Tibial nerve (tissue), 4 donors: ENCODE results near the gene SF1. TPM values are rescaled to one million over a fixed set of nuclear protein-coding genes. Genes with fewer than 3 reads are reported as not detected.
A peak's percentile ranks its signal among the peaks of the same experiment; 100 is the strongest.

Experiments used
- DNase-seq, 2 donors: peaks; one replicate each; pipeline ENCODE4 v3.0.0-alpha.2; 2019; ENCODE audit warnings: low spot score in 2 of 2
- H3K27ac ChIP-seq, 4 donors: fragments of 200-600 bp; sonication (generic) in 3 of 4; one replicate each; pipeline ENCODE4 v1.5.1; 2017 to 2019; ENCODE audit warnings: mild to moderate bottlenecking in 1 of 4
- H3K27me3 ChIP-seq, 2 donors: fragments of 200-600 bp; sonication (generic) in 1 of 2; one replicate each; pipeline versions ENCODE4 v1.5.1 to v1.6.0; 2017 to 2019
- H3K36me3 ChIP-seq, 3 donors: fragments of 200-600 bp; sonication (generic); one replicate each; pipeline ENCODE4 v1.5.1; 2018 to 2019
- H3K4me1 ChIP-seq, 4 donors: fragments of 200-600 bp; sonication (generic) in 3 of 4; one replicate each; pipeline ENCODE4 v1.5.1; 2017 to 2019
- H3K4me3 ChIP-seq, 4 donors: fragments of 200-600 bp; sonication (generic) in 3 of 4; one replicate each; pipeline ENCODE4 v1.5.1; 2017 to 2019; ENCODE audit warnings: mild to moderate bottlenecking in 1 of 4, moderate library complexity in 1 of 4
- H3K9me3 ChIP-seq, 4 donors: fragments of 200-600 bp; sonication (generic) in 3 of 4; one replicate each; pipeline ENCODE4 v1.5.1; 2017 to 2019
- EP300 ChIP-seq, 2 donors: sonication (generic); formaldehyde crosslinking; IDR thresholded peaks; one replicate each; pipeline ENCODE4 v1.6.1; 2017; ENCODE audit warnings: antibody characterized with exemption in 2 of 2, mild to moderate bottlenecking in 1 of 2
- POLR2A ChIP-seq, 2 donors: fragments of 450-650 bp; IDR thresholded peaks; one replicate each; pipeline ENCODE4 v1.6.1; 2017; ENCODE audit warnings: antibody characterized with exemption in 2 of 2, mild to moderate bottlenecking in 2 of 2, moderate library complexity in 2 of 2
- WGBS, 2 donors: methylation state at CpG; one replicate each; pipeline ENCODE4 v1.1.5; 2018; 5-methylcytosine and 5-hydroxymethylcytosine counted together
- total RNA-seq, 4 donors: library from RNA; depleted of rRNA; stranded (reverse); fragments of >200 nt; gene quantifications; one replicate each; pipeline ENCODE4 v1.1.0, GENCODE V29; 2016
- TF ChIP-seq, protein P1 (sequence below), 5 experiments: fragments of 200-600 bp in 3 of 5; fragments of 450-650 bp in 2 of 5; sonication (generic) in 3 of 5; IDR thresholded peaks; one replicate each; pipeline ENCODE4 v1.5.1; 2016 to 2019; ENCODE audit warnings: antibody characterized with exemption in 5 of 5, mild to moderate bottlenecking in 3 of 5, moderate library complexity in 2 of 5

SF1 gene
- total RNA-seq, 4 donors from 2014 or later, result 368 to 416 (median 372) TPM

DNA sequence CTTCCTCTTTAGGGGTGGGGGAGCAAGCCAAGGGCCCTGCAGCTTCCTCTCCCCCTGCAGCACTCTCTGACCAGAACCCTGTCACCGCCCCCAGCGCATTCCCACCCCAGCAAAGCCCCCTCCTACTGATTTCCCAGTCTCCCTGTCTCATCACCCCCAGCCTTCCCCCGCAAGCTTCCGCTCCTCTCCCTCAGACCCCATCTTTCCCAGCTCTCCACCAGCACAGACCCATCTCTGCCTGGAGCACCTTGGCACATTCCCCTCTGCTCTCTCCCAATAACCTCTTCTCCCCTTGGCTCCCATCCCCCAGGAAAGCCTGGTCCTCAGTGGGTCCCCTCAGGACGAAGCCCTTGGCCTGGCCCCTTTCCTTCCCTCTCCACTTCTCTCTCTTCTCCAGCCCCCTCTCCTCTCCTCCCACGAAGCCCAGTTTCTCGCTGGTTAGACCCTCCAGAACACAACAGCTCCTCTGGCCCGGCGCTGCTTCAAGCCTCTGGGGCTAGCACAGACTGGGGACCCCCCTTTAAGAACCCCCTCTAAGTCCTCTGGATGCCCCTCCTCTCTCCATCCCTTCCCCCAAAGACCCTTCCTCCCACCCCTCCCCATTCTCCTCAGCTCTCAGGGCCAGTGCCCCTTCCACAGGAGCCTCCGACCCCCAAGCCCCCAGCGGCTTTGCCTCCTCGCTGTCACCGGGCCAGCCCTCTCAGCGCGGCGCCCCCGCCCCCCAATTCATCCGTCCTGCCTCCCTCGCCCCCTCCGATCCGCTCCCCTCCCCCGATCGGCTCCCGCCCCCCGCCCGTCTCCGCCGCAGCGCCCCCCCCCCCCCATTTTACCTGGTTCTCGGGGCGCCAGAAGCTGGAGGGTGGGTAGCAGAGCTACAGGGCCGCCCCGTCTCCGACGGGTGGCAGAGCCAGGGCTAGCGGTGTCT is 55.9 kb downstream of the SF1 start:
- Histone ChIP-seq H3K9me3 (no peaks in the 10 kb centered on the region), H3K4me1 (peaks cover 0 to 7% (median 3%) of the 10 kb centered on the region in 4 donors), H3K4me3 (peak overlapping the region in 2 of 4 donors; percentile 66 to 75), H3K27me3 (peaks cover 0 to 59% of the 10 kb centered on the region in 2 donors), H3K27ac (no peak overlapping the region), H3K36me3 (no peaks in the 10 kb centered on the region)
- DNase-seq, result no peak
- WGBS, 2 donors, result 8 to 10% methylated on average over 19 to 31 of the region's 36 CpGs
- no peak for TF ChIP-seq EP300 (IDR thresholded peaks at IDR 0.05)
- TF ChIP-seq, protein P1, sequence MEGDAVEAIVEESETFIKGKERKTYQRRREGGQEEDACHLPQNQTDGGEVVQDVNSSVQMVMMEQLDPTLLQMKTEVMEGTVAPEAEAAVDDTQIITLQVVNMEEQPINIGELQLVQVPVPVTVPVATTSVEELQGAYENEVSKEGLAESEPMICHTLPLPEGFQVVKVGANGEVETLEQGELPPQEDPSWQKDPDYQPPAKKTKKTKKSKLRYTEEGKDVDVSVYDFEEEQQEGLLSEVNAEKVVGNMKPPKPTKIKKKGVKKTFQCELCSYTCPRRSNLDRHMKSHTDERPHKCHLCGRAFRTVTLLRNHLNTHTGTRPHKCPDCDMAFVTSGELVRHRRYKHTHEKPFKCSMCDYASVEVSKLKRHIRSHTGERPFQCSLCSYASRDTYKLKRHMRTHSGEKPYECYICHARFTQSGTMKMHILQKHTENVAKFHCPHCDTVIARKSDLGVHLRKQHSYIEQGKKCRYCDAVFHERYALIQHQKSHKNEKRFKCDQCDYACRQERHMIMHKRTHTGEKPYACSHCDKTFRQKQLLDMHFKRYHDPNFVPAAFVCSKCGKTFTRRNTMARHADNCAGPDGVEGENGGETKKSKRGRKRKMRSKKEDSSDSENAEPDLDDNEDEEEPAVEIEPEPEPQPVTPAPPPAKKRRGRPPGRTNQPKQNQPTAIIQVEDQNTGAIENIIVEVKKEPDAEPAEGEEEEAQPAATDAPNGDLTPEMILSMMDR (IDR thresholded peaks at IDR 0.05), result no peak
- TF ChIP-seq POLR2A (IDR thresholded peaks at IDR 0.05), result no peak

DNA sequence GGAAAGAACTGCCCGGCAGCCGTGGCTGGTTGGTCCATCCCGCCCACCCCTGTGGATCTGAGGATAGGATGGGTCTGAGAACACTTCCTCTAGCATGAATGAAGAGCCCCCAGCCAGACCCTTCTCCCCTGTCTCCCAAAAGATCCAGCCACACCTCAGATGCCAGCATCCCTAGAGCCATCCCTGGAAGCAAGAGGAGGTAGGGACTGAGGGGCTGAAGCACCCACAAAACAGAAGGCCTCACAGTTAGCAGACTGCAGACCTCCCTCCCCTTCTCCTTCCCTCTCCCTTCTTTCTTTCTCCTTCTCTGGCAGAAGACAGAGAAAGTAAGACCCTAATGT is 57.0 kb downstream of the SF1 start:
- peaks cover 0 to 69% of the 10 kb centered on the region in 2 donors for H3K27me3 ChIP-seq

DNA sequence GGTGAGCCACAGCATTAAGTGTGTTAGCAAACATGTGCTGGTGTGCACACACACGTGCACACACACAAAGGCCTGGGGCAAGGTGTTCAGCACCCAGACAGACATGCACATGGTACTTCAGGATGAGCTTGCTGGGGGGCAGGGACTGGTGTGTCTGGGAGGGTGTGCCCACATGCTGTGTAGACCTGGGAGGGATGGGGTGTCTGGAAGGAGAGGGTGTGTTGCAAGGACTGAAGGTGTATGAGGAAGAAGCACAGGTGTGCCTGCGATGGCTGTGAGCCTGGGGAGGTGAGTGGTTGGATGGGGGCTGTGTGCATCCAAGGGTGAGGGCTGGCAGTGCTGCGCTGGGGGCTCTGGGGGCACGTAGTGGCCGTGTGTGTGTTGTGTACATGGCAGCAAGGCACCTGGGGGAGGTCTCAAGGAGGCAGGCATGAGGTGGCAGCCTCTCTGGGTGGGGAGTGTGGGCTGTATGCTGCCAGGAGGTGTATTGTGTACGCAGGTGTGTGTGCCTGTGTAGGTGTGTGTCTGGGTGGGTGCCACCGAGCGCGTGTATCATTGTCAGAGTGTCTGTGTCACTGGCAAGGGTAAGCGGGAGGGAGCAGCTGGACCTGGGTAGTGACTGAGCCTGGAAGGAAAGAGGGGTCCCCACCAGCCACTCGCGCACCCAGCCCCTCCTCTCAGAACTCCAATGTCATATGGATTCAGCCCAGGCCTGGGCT is 57.5 kb downstream of the SF1 start:
- Histone ChIP-seq H3K4me1 (peaks cover 0 to 7% (median 3%) of the 10 kb centered on the region in 4 donors), H3K27me3 (peaks cover 0 to 75% of the 10 kb centered on the region in 2 donors), H3K27ac (no peak overlapping the region), H3K36me3 (no peaks in the 10 kb centered on the region), H3K9me3 (no peaks in the 10 kb centered on the region), H3K4me3 (no peak overlapping the region)
- no peak for DNase-seq
- WGBS, 2 donors, result 74 to 77% methylated on average over 12 of the region's 12 CpGs
- TF ChIP-seq, protein P1 (IDR thresholded peaks at IDR 0.05), result no peak
- TF ChIP-seq POLR2A (IDR thresholded peaks at IDR 0.05), result no peak
- no peak for TF ChIP-seq EP300 (IDR thresholded peaks at IDR 0.05)

More for the DNA sequence above, 57.0 kb downstream of the SF1 start:
- Histone ChIP-seq H3K9me3 (no peaks in the 10 kb centered on the region), H3K27ac (no peak overlapping the region), H3K4me1 (peaks cover 0 to 7% (median 3%) of the 10 kb centered on the region in 4 donors), H3K36me3 (no peaks in the 10 kb centered on the region), H3K4me3 (no peak overlapping the region)
- DNase-seq, result no peak
- WGBS, 2 donors, result 49 to 50% methylated on average over 3 of the region's 3 CpGs
- TF ChIP-seq, protein P1 (IDR thresholded peaks at IDR 0.05), result no peak
- TF ChIP-seq POLR2A (IDR thresholded peaks at IDR 0.05), result no peak
- no peak for TF ChIP-seq EP300 (IDR thresholded peaks at IDR 0.05)

DNA sequence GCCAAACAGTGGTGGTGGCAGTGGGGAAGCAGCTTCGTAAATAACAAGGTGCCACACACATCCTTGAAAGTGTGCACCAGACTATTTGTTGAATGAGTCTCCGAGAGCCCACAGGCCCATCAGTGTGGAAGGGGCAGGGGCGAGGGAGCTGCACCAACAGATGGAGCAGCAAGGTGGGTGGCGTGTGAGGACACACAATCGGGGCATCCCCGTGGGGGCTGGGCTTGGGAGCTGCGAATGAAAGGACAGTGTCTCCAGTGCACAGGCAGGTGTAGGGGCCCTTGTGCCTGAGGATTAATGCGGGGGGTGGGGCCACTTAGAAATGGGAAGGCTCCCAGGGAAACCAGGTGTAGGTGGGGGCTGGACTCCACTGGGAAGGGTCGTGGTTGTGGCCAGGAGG is 58.2 kb downstream of the SF1 start:
- DNase-seq, result no peak
- TF ChIP-seq, protein P1 (IDR thresholded peaks at IDR 0.05), result no peak
- TF ChIP-seq EP300 (IDR thresholded peaks at IDR 0.05) (no peak), POLR2A (IDR thresholded peaks at IDR 0.05) (no peak)
- H3K27me3 ChIP-seq, result peaks cover 0 to 81% of the 10 kb centered on the region in 2 donors
- no peaks in the 10 kb centered on the region for H3K9me3 ChIP-seq
- H3K27ac ChIP-seq, result no peak overlapping the region
- peaks cover 0 to 7% (median 3%) of the 10 kb centered on the region in 4 donors for H3K4me1 ChIP-seq
- no peaks in the 10 kb centered on the region for H3K36me3 ChIP-seq
- H3K4me3 ChIP-seq, result no peak overlapping the region
- 65 to 66% methylated on average over 9 of the region's 9 CpGs for WGBS, 2 donors

DNA sequence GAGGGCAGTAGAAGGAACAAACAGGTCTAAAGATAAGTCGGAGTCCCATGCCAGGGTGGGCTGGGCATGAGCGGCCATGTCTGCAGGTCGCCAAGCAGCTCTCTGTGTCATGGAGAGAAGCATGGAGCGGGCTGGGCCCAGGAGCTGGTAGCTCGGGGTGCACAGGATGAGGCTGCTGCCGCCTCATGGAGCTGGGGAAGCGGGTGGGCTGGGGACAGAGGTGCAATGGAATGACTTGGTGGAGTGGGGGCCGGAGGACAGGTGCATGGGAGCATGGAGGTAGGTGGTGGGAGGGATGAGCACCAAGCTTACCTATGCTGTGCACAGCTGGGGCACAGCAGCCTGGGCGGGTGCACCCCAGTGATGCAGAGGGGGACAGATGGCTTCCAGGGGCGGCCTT is 58.9 kb downstream of the SF1 start:
- H3K4me1 ChIP-seq, result peaks cover 0 to 7% (median 3%) of the 10 kb centered on the region in 4 donors
- H3K27me3 ChIP-seq, result peaks cover 0 to 88% of the 10 kb centered on the region in 2 donors
- TF ChIP-seq, protein P1 (IDR thresholded peaks at IDR 0.05), result no peak
- TF ChIP-seq EP300 (IDR thresholded peaks at IDR 0.05), result no peak
- no peak for TF ChIP-seq POLR2A (IDR thresholded peaks at IDR 0.05)
- H3K4me3 ChIP-seq, result no peak overlapping the region
- DNase-seq, result no peak
- 83 to 91% methylated on average over 10 of the region's 10 CpGs for WGBS, 2 donors
- no peak overlapping the region for H3K27ac ChIP-seq
- no peaks in the 10 kb centered on the region for H3K9me3 ChIP-seq
- H3K36me3 ChIP-seq, result no peaks in the 10 kb centered on the region
